Fibroblast of lung (primary cell): ENCODE results near the gene MICU1.

Experiments used
- EZH2 ChIP-seq: IDR thresholded peaks from 2 replicates; pipeline ENCODE4 v1.5.1; 2012; ENCODE audit warnings: low read length, control low read depth, mild to moderate bottlenecking; ENCODE audit errors: missing control alignments
- TF ChIP-seq, protein P1 (sequence below), 2 donors: IDR thresholded peaks in 1 of 2; conservative IDR thresholded peaks in 1 of 2; 1 replicate in 1 of 2; 2 replicates in 1 of 2; pipeline ENCODE4 v1.5.1; 2011 to 2012; ENCODE audit warnings: low read length in 2 of 2, control low read depth in 1 of 2, inconsistent platforms in 1 of 2, low read depth in 1 of 2, mild to moderate bottlenecking in 1 of 2

DNA sequence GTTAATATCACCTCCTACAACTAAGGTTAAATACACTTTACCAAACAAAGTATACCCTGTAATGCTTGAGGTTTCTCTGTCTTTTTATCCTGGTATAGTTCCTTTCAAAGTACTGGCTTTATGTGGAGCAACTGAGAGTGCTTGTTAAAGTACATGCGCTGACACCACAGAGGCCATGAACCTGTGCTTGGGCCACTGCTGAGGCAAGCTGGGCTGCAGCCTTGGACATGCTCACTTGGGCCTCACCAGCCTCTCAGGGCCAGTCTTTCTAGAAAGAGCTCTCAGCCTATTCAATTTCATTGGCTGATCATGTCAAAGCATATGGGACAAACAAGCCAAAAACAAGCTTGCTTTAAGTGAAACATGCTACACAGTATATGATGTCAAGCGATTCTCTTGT is 145.0 kb downstream of the MICU1 start:
- TF ChIP-seq, protein P1, sequence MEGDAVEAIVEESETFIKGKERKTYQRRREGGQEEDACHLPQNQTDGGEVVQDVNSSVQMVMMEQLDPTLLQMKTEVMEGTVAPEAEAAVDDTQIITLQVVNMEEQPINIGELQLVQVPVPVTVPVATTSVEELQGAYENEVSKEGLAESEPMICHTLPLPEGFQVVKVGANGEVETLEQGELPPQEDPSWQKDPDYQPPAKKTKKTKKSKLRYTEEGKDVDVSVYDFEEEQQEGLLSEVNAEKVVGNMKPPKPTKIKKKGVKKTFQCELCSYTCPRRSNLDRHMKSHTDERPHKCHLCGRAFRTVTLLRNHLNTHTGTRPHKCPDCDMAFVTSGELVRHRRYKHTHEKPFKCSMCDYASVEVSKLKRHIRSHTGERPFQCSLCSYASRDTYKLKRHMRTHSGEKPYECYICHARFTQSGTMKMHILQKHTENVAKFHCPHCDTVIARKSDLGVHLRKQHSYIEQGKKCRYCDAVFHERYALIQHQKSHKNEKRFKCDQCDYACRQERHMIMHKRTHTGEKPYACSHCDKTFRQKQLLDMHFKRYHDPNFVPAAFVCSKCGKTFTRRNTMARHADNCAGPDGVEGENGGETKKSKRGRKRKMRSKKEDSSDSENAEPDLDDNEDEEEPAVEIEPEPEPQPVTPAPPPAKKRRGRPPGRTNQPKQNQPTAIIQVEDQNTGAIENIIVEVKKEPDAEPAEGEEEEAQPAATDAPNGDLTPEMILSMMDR (conservative IDR thresholded peaks at IDR 0.05 in 1 of 2, IDR thresholded peaks at IDR 0.05 in 1 of 2; ENCODE audit: low read depth in 1 of 2, low read length in 2 of 2): no peak
- TF ChIP-seq EZH2: no peak
